B cell (primary cell): Measurements from ENCODE around the gene HS6ST3. TPM values are rescaled to one million over a fixed set of nuclear protein-coding genes. Genes with fewer than 3 reads are reported as not detected.

Source experiments
- ATAC-seq: fragments of 200-7000 bp; cut with Tn5 transposase; one replicate; pipeline ENCODE4 v1.10.0; 2021; ENCODE audit warnings: low read depth, mild to moderate bottlenecking, moderate number of reproducible peaks, moderate library complexity
- CTCF ChIA-PET: fragments of 350-600 bp; sonication (Branson Sonifier 250); formaldehyde crosslinking; loops from one replicate; lab custom pipeline; 2021; ENCODE audit warnings: antibody characterized with exemption, inconsistent platforms; lab: Charles Lee
- POLR2A ChIA-PET: fragments of 350-600 bp; sonication (Branson Sonifier 250); formaldehyde crosslinking; loops from one replicate; lab custom pipeline; 2021; ENCODE audit warnings: antibody characterized with exemption; lab: Charles Lee
- DNase-seq: peaks from one replicate; pipeline ENCODE4 v3.0.0; 2013
- H2AFZ ChIP-seq: 2 replicates; pipeline ENCODE4 v1.6.1; 2012; ENCODE audit warnings: mild to moderate bottlenecking, low read depth, low read length; ENCODE audit not compliant: insufficient read depth, poor library complexity, severe bottlenecking
- H3K27ac ChIP-seq, 2 donors: 1 replicate in 1 of 2; 2 replicates in 1 of 2; pipeline ENCODE4 v1.5.1; 2012 to 2013; ENCODE audit warnings: low read length in 2 of 2, mild to moderate bottlenecking in 2 of 2, moderate library complexity in 1 of 2
- H3K27me3 ChIP-seq, 4 experiments: fragments of 200-600 bp in 1 of 4; sonication (generic) in 1 of 4; replicated peaks in 1 of 4; 1 replicate in 2 of 4; 2 replicates in 2 of 4; pipeline versions ENCODE4 v1.6.1 to v1.7.0; 2013 to 2016; ENCODE audit warnings: low read length in 3 of 4, mild to moderate bottlenecking in 2 of 4, mixed read lengths in 1 of 4, moderate library complexity in 1 of 4; ENCODE audit not compliant: insufficient read depth in 4 of 4, control insufficient read depth in 3 of 4; ENCODE audit errors: control extremely low read depth in 1 of 4
- H3K36me3 ChIP-seq, 2 experiments: replicated peaks in 1 of 2; 1 replicate in 1 of 2; 2 replicates in 1 of 2; pipeline versions ENCODE4 v1.6.1 to v1.7.1; 2013; ENCODE audit warnings: low read length in 1 of 2; ENCODE audit not compliant: insufficient read depth in 2 of 2, control insufficient read depth in 1 of 2; ENCODE audit errors: control extremely low read depth in 1 of 2, extremely low read depth in 1 of 2
- H3K4me1 ChIP-seq, 2 donors: fragments of 200-600 bp in 1 of 2; sonication (generic) in 1 of 2; 1 replicate in 1 of 2; 2 replicates in 1 of 2; pipeline versions ENCODE4 v1.5.1 to v1.6.1; 2013 to 2017; ENCODE audit warnings: low read length in 2 of 2; ENCODE audit not compliant: control insufficient read depth in 2 of 2, insufficient read depth in 2 of 2
- H3K4me2 ChIP-seq: replicated peaks from 2 replicates; pipeline ENCODE3; 2012; ENCODE audit warnings: mild to moderate bottlenecking, low read depth, low read length; ENCODE audit not compliant: poor library complexity, severe bottlenecking
- H3K4me3 ChIP-seq, 5 experiments: fragments of 200-600 bp in 1 of 5; sonication (generic) in 1 of 5; 1 replicate in 3 of 5; 2 replicates in 2 of 5; pipeline versions ENCODE4 v1.5.1 to v1.7.0; 2011 to 2016; ENCODE audit warnings: low read length in 4 of 5, mild to moderate bottlenecking in 4 of 5, low read depth in 2 of 5, control low read depth in 1 of 5, moderate library complexity in 1 of 5; ENCODE audit not compliant: insufficient read depth in 1 of 5; ENCODE audit errors: control extremely low read depth in 1 of 5, extremely low read depth in 1 of 5
- H3K79me2 ChIP-seq: fragments of 200-600 bp; sonication (generic); one replicate; pipeline ENCODE4 v1.6.0; 2016; ENCODE audit warnings: low read length; ENCODE audit not compliant: control insufficient read depth, insufficient read depth
- H3K9ac ChIP-seq: fragments of 200-600 bp; sonication (generic); 2 replicates; pipeline ENCODE4 v1.6.1; 2017; ENCODE audit warnings: mild to moderate bottlenecking, low read length, moderate library complexity
- H3K9me3 ChIP-seq, 3 donors: one replicate each; pipeline versions ENCODE4 v1.6.1 to v1.7.1; 2013; ENCODE audit warnings: low read length in 2 of 3; ENCODE audit not compliant: control insufficient read depth in 2 of 3, insufficient read depth in 1 of 3; ENCODE audit errors: control extremely low read depth in 1 of 3
- H4K20me1 ChIP-seq: 2 replicates; pipeline ENCODE4 v1.6.0; 2012; ENCODE audit warnings: mild to moderate bottlenecking, low read length; ENCODE audit not compliant: insufficient read depth, control insufficient read depth, poor library complexity, severe bottlenecking
- H3K27ac Mint-ChIP-seq: one replicate; pipeline ENCODE4 v1.8.0; 2021; ENCODE audit warnings: mixed read lengths
- H3K27me3 Mint-ChIP-seq: one replicate; pipeline ENCODE4 v1.8.0; 2021; ENCODE audit warnings: mixed read lengths
- H3K4me1 Mint-ChIP-seq: one replicate; pipeline ENCODE4 v1.8.0; 2021; ENCODE audit warnings: mixed read lengths
- H3K4me3 Mint-ChIP-seq: one replicate; pipeline ENCODE4 v1.8.0; 2021; ENCODE audit warnings: mixed read lengths
- H3K9me3 Mint-ChIP-seq: one replicate; pipeline ENCODE4 v1.8.0; 2022; ENCODE audit warnings: mixed read lengths; ENCODE audit not compliant: insufficient read depth
- CTCF ChIP-seq: fragments of 200-600 bp; IDR thresholded peaks from one replicate; pipeline ENCODE4 v1.8.0; 2022; ENCODE audit warnings: antibody characterized with exemption, mild to moderate bottlenecking
- EZH2 ChIP-seq: IDR thresholded peaks from 2 replicates; pipeline ENCODE4 v1.6.1; 2012; ENCODE audit warnings: borderline replicate concordance, low read depth, mild to moderate bottlenecking, moderate library complexity, low read length; ENCODE audit not compliant: insufficient read depth, poor library complexity, severe bottlenecking
- WGBS: methylation state at CpG from one replicate; pipeline ENCODE4 v1.1.5; 2013; ENCODE audit warnings: missing lambda C conversion rate; ENCODE audit not compliant: insufficient coverage; 5-methylcytosine and 5-hydroxymethylcytosine counted together
- intact Hi-C: fragments of 100-400 bp; cut with micrococcal nuclease; formaldehyde crosslinking; loops from one replicate; pipeline ENCODE4 v1.10.0; 2022
- polyA plus RNA-seq: library from polyadenylated mRNA; depleted of rRNA; stranded (reverse); fragments of >200 nt; gene quantifications from 2 replicates; pipeline ENCODE4 v1.2.3, GENCODE V29; 2012
- total RNA-seq, 2 donors: library from RNA; stranded (reverse); fragments of 120-200 nt in 1 of 2; gene quantifications; 1 replicate in 1 of 2; 2 replicates in 1 of 2; pipeline versions ENCODE4 v1.2.3 to v1.2.4, GENCODE V29; 2013 to 2022

The HS6ST3 gene
- total and polyA plus RNA-seq, 2 donors (not counting 1 experiment from before 2014, with no cell fraction given) = not detected

- CTCF ChIA-PET = no interaction called here
- Histone ChIP-seq H3K79me2 (no peaks in the 10 kb centered on the region), H3K9ac (no peak overlapping the region), H3K36me3 (no peaks in the 10 kb centered on the region), H3K9me3 (no peaks in the 10 kb centered on the region), H3K4me1 (no peaks in the 10 kb centered on the region), H3K27me3 (no peaks in the 10 kb centered on the region), H4K20me1 (no peaks in the 10 kb centered on the region), H2AFZ (no peak overlapping the region), H3K27ac (no peak overlapping the region), H3K4me3 (no peak overlapping the region), H3K4me2 (no peak overlapping the region)
- H3K9me3 Mint-ChIP-seq = no peaks in the 10 kb centered on the region
- no peaks in the 10 kb centered on the region for H3K4me1 Mint-ChIP-seq
- no peak overlapping the region for H3K4me3 Mint-ChIP-seq
- ATAC-seq = no peak
- DNase-seq = no peak
- POLR2A ChIA-PET = no interaction called here
- no peak overlapping the region for H3K27ac Mint-ChIP-seq
- no CpG with 5 or more reads among the region's 2 CpGs for WGBS
- intact Hi-C loops = no loop called here
- TF ChIP-seq EZH2 = no peak
- no peak for TF ChIP-seq CTCF
- no peaks in the 10 kb centered on the region for H3K27me3 Mint-ChIP-seq
These were observed 705.8 kb downstream of the HS6ST3 start for GRCh38 chr13:96795670-96796069.

- intact Hi-C loops = no loop called here
- Histone ChIP-seq H3K4me1 (no peaks in the 10 kb centered on the region), H3K36me3 (no peaks in the 10 kb centered on the region), H3K4me2 (no peak overlapping the region), H3K27ac (no peak overlapping the region), H3K4me3 (no peak overlapping the region), H2AFZ (no peak overlapping the region), H3K9ac (no peak overlapping the region), H3K27me3 (no peaks in the 10 kb centered on the region), H3K79me2 (no peaks in the 10 kb centered on the region), H4K20me1 (no peaks in the 10 kb centered on the region), H3K9me3 (no peaks in the 10 kb centered on the region)
- Mint-ChIP-seq H3K4me3 (no peak overlapping the region), H3K27ac (no peak overlapping the region), H3K9me3 (no peaks in the 10 kb centered on the region), H3K27me3 (no peaks in the 10 kb centered on the region), H3K4me1 (no peaks in the 10 kb centered on the region)
- ChIA-PET POLR2A (no interaction called here), CTCF (no interaction called here)
- WGBS = no CpG with 5 or more reads among the region's 2 CpGs
- TF ChIP-seq EZH2 (no peak), CTCF (no peak)
- ATAC-seq = no peak
- DNase-seq = no peak
These were observed 706.3 kb downstream of the HS6ST3 start for GRCh38 chr13:96796091-96796633.
